Ectodermal cell (in vitro differentiated cells): Measurements from ENCODE around the gene WDR33.

Source experiments
- H3K27ac ChIP-seq: 2 replicates; pipeline ENCODE4 v1.7.0; 2013; ENCODE audit warnings: mild to moderate bottlenecking, low read depth, low read length; ENCODE audit not compliant: insufficient read depth, poor library complexity, severe bottlenecking
- H3K27me3 ChIP-seq: 2 replicates; pipeline ENCODE4 v1.7.0; 2013; ENCODE audit warnings: mild to moderate bottlenecking, low read length; ENCODE audit not compliant: insufficient read depth, control insufficient read depth, poor library complexity, severe bottlenecking
- H3K36me3 ChIP-seq: one replicate; pipeline ENCODE4 v1.7.0; 2013; ENCODE audit warnings: low read length; ENCODE audit not compliant: control insufficient read depth, insufficient read depth
- H3K4me1 ChIP-seq: one replicate; pipeline ENCODE4 v1.7.0; 2013; ENCODE audit warnings: low read length; ENCODE audit not compliant: control insufficient read depth, insufficient read depth
- H3K4me3 ChIP-seq: 2 replicates; pipeline ENCODE4 v1.7.0; 2013; ENCODE audit warnings: low read depth, low read length, control low read depth; ENCODE audit not compliant: insufficient read depth
- H3K9me3 ChIP-seq: 2 replicates; pipeline ENCODE4 v1.7.0; 2013; ENCODE audit warnings: mild to moderate bottlenecking, low read length, moderate library complexity; ENCODE audit not compliant: control insufficient read depth
- whole genome bisulfite sequencing, 2 experiments: methylation state at CpG; one replicate each; pipeline ENCODE4 v1.1.7; 2013; ENCODE audit warnings: missing lambda C conversion rate in 2 of 2; 5-methylcytosine and 5-hydroxymethylcytosine counted together

The WDR33 gene

DNA sequence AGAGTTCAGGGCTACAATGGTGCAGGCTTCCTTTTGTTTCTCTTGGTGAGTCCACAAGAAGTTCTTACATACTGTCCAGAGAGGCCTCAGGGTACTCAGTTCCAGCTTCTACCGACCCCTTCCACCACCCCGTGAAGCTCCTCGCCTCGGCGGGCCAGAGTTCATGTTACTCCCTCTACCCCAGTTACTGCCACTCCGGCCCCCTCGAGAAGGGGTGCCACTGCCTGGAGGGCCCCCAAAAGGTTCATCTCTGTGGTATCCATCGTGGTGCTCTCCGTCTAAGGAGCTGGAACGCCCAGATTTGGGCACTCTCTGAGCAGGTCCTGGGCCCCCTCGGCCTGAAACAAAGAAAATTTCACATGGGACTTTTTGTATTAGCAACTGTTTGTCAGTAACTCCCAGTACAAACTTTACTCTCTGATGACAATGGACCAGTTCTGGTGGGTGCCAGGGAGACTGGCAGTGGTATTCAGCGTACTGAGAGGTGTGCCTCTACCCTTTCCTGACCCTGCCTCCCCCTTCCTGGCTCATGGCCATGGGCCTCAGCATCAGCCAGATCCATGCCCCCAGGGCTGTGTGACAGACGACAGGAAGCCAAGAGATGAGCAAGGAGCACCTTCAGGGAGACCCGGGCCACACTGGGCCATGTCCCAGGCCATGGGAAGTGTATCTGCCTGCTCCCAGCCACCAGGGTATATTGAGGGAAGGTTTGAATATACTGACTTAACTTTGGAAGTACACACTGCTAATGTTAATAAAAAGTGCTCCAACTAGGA lies 104.6 kb downstream of the WDR33 start:
- H3K27ac ChIP-seq: peak overlapping the region; percentile 8
- peaks cover 9% of the 10 kb centered on the region for H3K4me1 ChIP-seq
- no peaks in the 10 kb centered on the region for H3K9me3 ChIP-seq
- 95 to 96% methylated on average over 14 of the region's 14 CpGs for WGBS, 2 experiments
- H3K4me3 ChIP-seq: no peak overlapping the region
- peaks cover 33% of the 10 kb centered on the region for H3K36me3 ChIP-seq
- H3K27me3 ChIP-seq: no peaks in the 10 kb centered on the region

- H3K27ac ChIP-seq: no peak overlapping the region
- H3K4me1 ChIP-seq: peaks cover 13% of the 10 kb centered on the region
- H3K9me3 ChIP-seq: no peaks in the 10 kb centered on the region
- H3K36me3 ChIP-seq: peaks cover 33% of the 10 kb centered on the region
- no peaks in the 10 kb centered on the region for H3K27me3 ChIP-seq
- 92 to 97% methylated on average over 5 of the region's 5 CpGs for WGBS, 2 experiments
- no peak overlapping the region for H3K4me3 ChIP-seq
Observed at GRCh38 chr2:127705391-127706065, 105.4 kb downstream of the WDR33 start.

DNA sequence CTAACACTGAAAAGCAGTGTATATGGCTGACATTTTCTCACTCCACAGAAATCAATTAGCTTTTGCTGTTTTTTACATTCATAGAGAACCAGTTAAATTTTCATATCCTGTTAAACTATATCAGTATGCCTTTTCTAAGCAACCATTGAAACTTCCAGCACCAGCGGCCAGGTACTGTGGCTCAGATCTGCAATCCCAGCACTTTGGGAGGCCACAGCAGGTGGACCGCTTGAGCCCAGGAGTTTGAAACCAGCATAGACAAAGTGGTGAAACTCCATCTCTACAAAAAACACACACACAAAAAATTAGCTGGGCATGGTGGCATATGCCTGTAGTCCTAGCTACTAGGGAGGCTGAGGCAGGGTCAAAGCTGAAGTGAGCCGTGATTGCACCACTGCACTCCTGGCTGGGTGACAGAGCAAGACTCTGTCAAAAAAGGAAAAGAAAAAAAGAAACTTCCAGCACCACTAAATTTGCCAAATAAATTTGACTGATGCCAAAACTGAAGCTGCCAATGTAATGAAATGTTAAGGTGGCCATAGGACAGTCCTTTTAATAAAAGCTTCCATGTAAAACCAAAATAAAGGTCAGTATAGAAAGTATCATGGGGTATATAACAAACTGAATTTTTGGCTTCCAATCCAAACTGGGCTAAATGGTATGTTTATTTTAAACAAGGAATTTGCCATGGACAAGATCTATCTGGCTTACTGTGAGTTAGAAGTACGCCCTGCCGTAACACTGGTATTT lies 106.2 kb downstream of the WDR33 start:
- peaks cover 33% of the 10 kb centered on the region for H3K36me3 ChIP-seq
- no peaks in the 10 kb centered on the region for H3K27me3 ChIP-seq
- H3K27ac ChIP-seq: peak overlapping the region; percentile 26
- WGBS, 2 experiments: 93 to 95% methylated on average over 5 of the region's 5 CpGs
- no peaks in the 10 kb centered on the region for H3K9me3 ChIP-seq
- no peak overlapping the region for H3K4me3 ChIP-seq
- peaks cover 17% of the 10 kb centered on the region for H3K4me1 ChIP-seq

- H3K27ac ChIP-seq: no peak overlapping the region
Observed at GRCh38 chr2:127703282-127703681, 107.7 kb downstream of the WDR33 start.

GRCh38 chr2:127702395-127703009 lies 108.5 kb downstream of the WDR33 start:
- H3K27me3 ChIP-seq: no peaks in the 10 kb centered on the region
- H3K9me3 ChIP-seq: no peaks in the 10 kb centered on the region
- H3K27ac ChIP-seq: peak overlapping the region; percentile 90
- H3K4me3 ChIP-seq: peak overlapping the region; percentile 83
- peaks cover 12% of the 10 kb centered on the region for H3K36me3 ChIP-seq
- peaks cover 17% of the 10 kb centered on the region for H3K4me1 ChIP-seq
- WGBS, 2 experiments: 78% methylated on average over 19 of the region's 19 CpGs

More at GRCh38 chr2:127703282-127703681, 107.7 kb downstream of the WDR33 start:
- Histone ChIP-seq H3K9me3 (no peaks in the 10 kb centered on the region), H3K27me3 (no peaks in the 10 kb centered on the region), H3K4me3 (no peak overlapping the region), H3K4me1 (peaks cover 17% of the 10 kb centered on the region), H3K36me3 (peaks cover 19% of the 10 kb centered on the region)
- 92 to 94% methylated on average over 5 of the region's 5 CpGs for WGBS, 2 experiments

GRCh38 chr2:127701651-127702394 lies 109.1 kb downstream of the WDR33 start:
- H3K27me3 ChIP-seq: no peaks in the 10 kb centered on the region
- no peaks in the 10 kb centered on the region for H3K9me3 ChIP-seq
- peaks cover 12% of the 10 kb centered on the region for H3K36me3 ChIP-seq
- peak overlapping the region; percentile 83 for H3K4me3 ChIP-seq
- H3K4me1 ChIP-seq: peaks cover 17% of the 10 kb centered on the region
- peak overlapping the region; percentile 90 for H3K27ac ChIP-seq
- 1% methylated on average over 108 of the region's 108 CpGs for WGBS, 2 experiments

GRCh38 chr2:127701193-127701650 lies 109.7 kb downstream of the WDR33 start, which contains the start of gene SFT2D3:
Gene SFT2D3 (plus strand): TSS chr2:127701497. CDS start chr2:127701529, 32 bp downstream.
- WGBS, 2 experiments: 0% methylated on average over 44 of the region's 44 CpGs
- peak within 1 kb of the TSS; percentile 90 for H3K27ac ChIP-seq

GRCh38 chr2:127700527-127701192 lies 110.3 kb downstream of the WDR33 start:
- no peaks in the 10 kb centered on the region for H3K9me3 ChIP-seq

More at GRCh38 chr2:127701193-127701650, 109.7 kb downstream of the WDR33 start, which contains the start of gene SFT2D3:
- Histone ChIP-seq H3K36me3 (peaks cover 12% of the 10 kb centered on the region), H3K4me1 (peaks cover 17% of the 10 kb centered on the region), H3K27me3 (no peaks in the 10 kb centered on the region), H3K9me3 (no peaks in the 10 kb centered on the region), H3K4me3 (peak within 1 kb of the TSS; percentile 83)

More at GRCh38 chr2:127700527-127701192, 110.3 kb downstream of the WDR33 start:
- H3K27me3 ChIP-seq: no peaks in the 10 kb centered on the region
- H3K36me3 ChIP-seq: peaks cover 10% of the 10 kb centered on the region
- peaks cover 17% of the 10 kb centered on the region for H3K4me1 ChIP-seq
- 48 to 52% methylated on average over 17 of the region's 17 CpGs for WGBS, 2 experiments
- H3K27ac ChIP-seq: peak overlapping the region; percentile 90
- peak overlapping the region; percentile 83 for H3K4me3 ChIP-seq
